HG02884 (cell line): ENCODE measurements around the gene PCK1.

Experiments used
- ATAC-seq: cut with Tn5 transposase; IDR thresholded peaks from one replicate; pipeline ENCODE4 v1.9.1; 2021; ENCODE audit warnings: mild to moderate bottlenecking, moderate library complexity; ENCODE audit not compliant: unreplicated experiment

Gene PCK1

GRCh38 chr20:57576002-57576401 is 15.1 kb downstream of the PCK1 start:
- no peak for ATAC-seq

GRCh38 chr20:57576617-57577550 is 16.0 kb downstream of the PCK1 start:
- no peak for ATAC-seq

GRCh38 chr20:57577679-57578475 is 17.0 kb downstream of the PCK1 start:
- no peak for ATAC-seq

GRCh38 chr20:57578476-57579165 is 17.7 kb downstream of the PCK1 start:
- no peak for ATAC-seq

GRCh38 chr20:57579331-57579897 is 18.5 kb downstream of the PCK1 start:
- ATAC-seq, result no peak

GRCh38 chr20:57579898-57580447 is 19.1 kb downstream of the PCK1 start:
- no peak for ATAC-seq

- no peak for ATAC-seq
Observed at GRCh38 chr20:57580478-57581201, 19.7 kb downstream of the PCK1 start.

- no peak for ATAC-seq
Observed at GRCh38 chr20:57581202-57582028, 20.5 kb downstream of the PCK1 start.

- no peak for ATAC-seq
Observed at GRCh38 chr20:57582029-57582378, 21.1 kb downstream of the PCK1 start.

GRCh38 chr20:57582432-57583288 is 21.8 kb downstream of the PCK1 start:
- ATAC-seq, result no peak

GRCh38 chr20:57583289-57584257 is 22.7 kb downstream of the PCK1 start:
- no peak for ATAC-seq

GRCh38 chr20:57584768-57585461 is 24.0 kb downstream of the PCK1 start:
- ATAC-seq, result no peak

- no peak for ATAC-seq
Observed at GRCh38 chr20:57585466-57586213, 24.7 kb downstream of the PCK1 start.

- ATAC-seq, result no peak
Observed at GRCh38 chr20:57586370-57586793, 25.5 kb downstream of the PCK1 start.

- ATAC-seq, result no peak
Observed at GRCh38 chr20:57586943-57587277, 26.0 kb downstream of the PCK1 start.
